HG03342 (cell line): ENCODE data around the gene TMEM151A.

ENCODE experiments used
- ATAC-seq: cut with Tn5 transposase; IDR thresholded peaks from one replicate; pipeline ENCODE4 v1.9.1; 2021; ENCODE audit warnings: mild to moderate bottlenecking, moderate library complexity; ENCODE audit not compliant: unreplicated experiment

TMEM151A gene

DNA sequence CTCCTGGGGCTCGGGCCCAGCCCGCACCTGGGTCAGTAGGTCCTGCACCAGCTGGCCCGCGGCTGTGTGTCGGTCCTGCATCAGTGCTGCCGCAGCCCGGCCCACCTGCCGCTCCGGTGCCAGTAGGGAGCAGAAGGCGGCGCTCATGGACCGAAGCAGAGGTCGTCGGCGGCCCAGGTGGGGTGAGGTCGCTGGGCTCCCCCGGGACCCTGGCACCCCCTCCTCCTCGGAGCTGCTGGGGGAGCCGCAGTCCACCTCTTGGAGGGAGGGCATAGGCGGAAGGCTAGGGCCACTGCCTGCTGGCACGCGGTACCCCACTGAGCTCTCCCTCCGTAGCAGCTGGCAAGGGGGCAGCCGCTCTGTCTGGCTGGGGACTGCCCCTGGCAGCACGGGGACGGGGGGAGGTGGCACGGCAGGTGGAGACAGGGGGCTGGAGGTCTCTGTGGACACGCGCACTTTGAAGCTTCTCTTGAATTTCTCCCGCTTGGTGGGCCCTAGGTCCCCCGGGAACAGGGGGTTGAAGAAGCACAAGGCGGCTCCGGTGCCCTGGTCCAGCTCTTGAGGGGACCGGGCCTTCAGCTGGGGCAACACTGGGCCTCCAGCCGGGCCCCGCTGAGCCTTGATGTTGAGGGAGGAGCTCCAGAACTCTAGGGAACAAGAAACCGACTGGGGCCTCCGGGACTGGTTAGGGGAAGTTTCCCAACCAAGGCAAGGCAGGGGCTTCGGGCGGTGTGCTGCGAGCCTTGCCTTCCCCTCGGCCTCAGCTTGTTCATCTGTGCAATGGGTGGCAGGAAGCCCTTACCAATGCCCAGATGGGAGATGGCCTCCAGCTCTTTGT is 43.1 kb downstream of the TMEM151A start:
- no peak for ATAC-seq

DNA sequence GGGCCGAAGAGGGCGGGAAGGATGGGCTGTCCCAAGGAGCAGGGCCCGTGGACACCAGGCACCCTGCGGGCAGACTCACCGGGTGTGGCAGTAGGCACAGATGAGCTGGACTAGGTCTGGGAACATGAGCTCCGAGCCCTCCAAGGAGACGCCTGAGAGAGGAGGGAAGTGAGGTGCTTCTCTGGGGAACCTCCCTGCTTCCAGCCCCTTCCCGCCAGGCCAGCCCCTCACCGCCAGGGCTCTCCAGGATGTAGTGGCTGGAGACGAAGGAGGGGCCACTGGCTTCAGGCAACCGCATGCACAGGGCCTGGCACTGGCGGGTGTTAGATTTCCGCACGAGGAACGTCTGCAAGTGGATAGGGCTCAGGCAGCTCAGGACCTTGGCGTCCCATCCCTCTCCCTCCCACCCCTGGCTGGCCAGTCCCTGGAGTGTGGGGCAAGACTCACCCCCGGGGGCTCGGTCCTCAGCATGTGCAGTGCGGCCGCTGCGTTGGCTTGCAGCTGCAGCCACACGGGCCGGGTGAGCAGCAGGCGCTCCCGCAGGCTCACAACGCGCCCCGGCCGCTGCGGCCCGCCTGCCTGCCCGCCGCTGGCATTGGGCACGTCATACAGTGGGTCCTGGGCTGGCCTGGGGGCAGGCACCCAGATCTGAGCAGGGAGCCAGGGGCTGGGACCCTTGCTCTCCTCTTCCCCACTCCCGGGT is 44.0 kb downstream of the TMEM151A start:
- no peak for ATAC-seq

DNA sequence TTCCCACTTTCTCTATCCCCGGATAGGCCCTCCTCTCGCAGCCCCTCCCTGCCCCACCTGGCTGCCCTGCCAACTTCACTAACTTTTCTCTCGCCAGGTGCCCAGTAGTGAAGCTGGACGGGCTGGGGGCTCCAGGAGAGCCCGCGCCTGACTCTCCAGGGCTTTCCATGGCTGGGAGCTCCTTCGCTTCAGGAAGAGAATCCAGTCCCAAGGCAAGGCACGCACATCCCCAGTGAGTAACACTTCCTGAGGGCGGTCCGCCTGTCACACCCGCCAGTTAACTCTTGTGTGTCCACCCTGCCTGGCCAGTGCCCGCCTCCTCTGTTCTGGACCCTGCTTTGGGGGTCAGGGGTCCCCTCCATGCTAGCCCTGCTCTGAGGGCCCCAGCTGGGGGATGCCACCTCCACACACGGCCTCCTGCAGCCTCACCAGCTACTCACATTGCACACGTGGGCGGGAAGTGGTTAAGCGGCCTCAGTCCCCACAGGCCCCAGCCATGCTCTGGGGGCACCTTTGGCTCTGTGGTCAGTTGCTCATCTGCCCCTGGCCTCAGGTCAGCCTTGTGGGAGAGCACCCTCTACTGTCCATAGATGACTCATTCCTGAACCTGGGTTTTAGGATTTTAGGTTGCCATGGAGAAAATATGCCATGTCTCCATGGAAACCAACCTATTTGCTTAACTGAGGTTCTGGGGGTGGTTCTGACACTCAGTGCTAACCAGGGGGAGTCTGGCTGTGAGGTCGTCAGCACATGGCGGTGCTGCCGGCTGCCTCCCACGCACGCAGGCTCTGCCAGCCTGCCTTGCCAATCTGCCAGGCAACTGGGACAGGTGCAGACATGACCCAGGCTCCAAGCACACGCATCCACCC is 44.8 kb downstream of the TMEM151A start, which contains the start of gene RIN1:
Gene RIN1, minus strand, starts transcription at position 201 of the 869 bp plus-strand sequence. Its CDS starts 32 bp downstream, at position 169.
- peak; percentile 60 for ATAC-seq

DNA sequence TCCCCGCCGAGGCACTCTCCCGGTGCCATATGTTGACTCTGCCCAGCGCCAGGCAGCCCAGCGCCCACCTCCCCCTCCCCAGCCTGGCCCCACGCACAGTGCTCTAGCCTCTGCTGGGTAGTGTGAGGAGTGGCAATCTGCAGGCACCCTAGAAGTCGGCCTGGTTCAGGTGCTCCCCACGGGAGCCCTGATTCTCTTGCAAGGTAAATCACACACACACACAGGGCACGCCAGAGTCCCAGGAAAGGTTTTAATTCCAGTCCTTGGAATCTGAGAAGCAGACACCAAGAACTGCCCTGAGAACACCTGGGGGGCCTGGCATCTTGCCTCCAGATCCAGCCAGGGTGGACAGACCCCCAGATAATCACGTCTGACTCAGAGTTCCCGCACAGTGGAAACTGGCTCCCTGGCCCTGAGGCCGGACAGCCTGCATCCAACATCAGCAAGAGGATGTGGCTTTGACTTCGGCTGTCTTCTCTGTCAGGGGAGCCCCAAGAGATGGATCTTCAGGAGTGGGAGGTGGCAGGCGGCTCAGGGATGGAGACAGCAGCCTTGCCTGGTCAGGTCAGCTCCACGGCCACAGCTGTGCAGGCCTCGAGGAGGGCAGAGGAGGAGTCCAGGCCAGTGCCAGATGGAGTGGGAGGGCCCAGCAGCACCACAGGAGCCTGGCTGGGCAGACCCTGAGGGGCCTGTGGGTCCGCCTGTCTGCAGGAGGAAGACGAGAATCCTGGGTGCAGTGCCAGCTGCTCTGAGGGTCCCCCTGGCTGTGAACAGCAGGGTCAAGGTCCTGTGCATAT is 45.6 kb downstream of the TMEM151A start:
- no peak for ATAC-seq

DNA sequence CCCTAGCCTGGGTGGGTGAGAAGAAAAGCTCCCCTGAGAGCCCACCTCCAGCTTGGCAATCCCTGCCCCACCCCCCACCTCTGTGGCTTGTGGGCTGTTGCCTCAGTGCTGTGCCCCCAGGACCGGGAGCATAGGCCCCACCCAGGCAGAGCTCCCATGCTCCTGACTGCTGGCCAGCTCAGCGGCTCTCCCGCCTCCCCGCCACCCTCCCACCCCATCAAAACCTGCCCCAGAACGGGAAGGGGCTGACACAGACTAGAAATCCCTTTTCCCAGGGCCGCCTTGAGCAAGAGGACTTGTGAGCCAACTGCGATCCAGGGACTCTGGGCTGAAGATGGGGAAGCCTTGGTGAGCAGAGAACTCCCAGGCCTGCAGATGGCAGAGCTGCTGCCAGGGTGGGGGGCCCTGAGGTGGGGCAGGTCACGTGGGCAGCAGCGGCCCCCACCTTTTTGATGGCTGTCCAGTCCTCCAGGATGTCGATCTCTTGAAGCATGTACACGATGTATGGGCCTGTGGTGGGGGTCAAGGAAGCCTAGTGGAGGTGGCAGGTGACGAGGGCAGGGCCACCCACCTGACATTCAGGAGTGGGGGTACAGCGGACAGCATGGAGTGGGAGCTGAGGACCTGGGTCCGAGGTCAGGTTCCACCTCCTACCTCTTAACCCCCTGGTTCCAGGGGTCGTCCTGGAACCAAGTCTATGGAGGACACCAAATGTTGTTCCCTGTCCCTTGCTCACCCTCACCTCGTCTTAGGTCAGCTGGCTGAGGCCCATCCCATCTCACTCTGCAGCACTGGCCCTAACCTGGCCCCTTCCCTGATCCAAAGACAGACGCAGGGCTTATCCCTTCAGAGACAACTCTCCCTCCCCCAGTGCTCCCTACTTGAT is 46.8 kb downstream of the TMEM151A start:
- no peak for ATAC-seq

DNA sequence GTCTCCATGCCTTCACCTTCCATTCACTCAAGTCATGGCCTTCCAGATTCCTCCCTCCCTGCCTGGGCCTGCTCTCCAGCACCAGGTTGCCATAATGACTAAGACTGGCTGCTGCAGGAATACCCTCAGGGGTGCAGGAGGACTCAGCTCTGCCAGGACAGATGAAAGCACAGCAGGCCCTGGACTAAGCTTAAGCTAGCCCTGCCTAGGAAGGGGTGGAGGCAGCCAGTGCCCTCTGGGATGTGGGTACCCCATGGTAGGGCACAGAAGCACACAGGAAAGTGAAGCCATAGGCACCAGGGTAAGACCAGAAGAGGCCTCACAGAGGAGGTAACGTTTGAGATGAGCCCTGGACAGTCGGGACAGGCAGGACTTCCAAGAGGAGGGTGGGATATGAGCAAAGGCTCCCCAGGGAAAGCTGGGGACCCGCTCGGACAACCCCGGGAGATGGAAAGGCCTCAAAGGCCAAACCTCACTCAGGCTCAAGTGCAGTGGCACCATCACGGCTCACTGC is 47.5 kb downstream of the TMEM151A start:
- no peak for ATAC-seq

DNA sequence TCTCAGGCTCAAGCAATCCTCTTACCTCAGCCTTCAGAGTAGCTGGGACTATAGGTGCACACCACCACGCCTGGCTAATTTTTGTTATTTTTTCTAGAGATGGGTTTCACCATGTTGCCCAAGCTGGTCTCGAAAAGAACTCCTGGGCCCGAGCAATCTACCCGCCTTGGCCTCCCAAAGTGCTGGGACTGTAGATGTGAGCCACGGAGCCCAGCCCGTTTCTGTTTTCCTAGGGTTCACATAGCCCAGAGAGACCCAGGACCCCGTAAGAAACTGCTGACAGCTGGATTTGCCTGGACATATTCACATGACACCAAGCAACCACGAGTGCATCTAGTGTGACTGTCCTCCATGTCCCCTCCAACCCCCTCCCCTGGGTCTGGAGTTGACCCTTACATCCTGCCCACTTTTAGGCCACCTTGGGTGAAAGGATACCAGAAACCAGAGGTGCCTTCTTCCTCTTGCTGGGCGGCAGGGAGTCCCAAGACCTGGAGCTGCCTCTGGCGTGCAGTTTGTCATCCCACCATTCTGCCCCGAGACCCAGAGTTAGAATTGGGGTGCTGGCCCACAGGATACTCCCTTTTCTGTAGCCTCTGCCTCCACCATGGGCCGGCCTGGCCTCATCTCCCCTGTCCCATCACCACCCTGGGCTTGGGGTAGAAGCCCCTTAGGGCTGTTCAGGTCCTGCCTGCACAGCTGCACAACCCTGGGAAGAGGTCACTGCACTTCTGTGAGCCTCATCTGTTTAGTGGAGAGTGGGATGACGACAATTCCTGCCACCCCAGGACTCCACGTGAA is 48.2 kb downstream of the TMEM151A start:
- no peak for ATAC-seq

DNA sequence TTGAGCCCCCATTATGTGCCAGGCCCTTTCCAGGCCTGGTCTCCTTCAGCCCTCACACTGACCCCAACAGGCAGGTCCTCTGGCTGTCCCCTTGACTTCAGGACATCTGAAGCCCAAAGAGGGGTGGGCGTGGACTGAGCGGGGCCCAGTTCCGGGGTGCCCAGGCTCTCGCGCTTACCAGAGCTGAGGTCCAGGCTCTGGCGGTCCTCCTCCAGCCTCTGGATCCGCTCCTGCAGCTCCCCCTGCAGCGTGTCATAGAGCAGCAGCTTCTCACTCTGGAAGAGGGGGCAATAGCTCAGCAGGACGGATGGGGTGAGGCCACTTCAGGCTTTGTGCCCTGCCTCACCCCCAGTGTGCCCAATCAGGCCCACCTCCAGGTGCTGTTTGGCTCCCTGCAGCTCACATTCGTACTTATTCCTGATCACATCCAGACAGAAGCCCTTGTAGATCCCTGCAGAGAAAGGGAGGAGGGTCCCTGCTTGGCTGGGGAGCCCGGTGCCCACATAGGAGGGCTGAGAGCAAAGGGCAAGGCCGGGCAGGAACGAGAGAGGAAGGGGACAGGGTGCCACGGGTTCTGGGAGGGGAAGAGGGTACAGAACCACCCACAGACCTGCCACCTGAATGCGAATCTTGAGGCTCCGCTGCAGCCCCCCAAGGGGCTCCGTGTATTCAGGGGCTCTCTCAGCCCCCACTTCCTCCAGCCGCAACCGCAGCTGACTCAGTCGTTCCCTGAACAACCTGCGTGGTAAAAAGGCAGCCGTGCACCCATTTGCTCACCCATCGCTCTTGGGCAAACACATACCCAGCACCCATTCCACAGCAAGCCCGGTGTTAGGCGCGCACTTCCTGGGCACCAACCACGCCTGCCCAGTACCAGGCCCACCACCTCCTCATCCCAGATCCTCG is 49.2 kb downstream of the TMEM151A start:
- no peak for ATAC-seq

DNA sequence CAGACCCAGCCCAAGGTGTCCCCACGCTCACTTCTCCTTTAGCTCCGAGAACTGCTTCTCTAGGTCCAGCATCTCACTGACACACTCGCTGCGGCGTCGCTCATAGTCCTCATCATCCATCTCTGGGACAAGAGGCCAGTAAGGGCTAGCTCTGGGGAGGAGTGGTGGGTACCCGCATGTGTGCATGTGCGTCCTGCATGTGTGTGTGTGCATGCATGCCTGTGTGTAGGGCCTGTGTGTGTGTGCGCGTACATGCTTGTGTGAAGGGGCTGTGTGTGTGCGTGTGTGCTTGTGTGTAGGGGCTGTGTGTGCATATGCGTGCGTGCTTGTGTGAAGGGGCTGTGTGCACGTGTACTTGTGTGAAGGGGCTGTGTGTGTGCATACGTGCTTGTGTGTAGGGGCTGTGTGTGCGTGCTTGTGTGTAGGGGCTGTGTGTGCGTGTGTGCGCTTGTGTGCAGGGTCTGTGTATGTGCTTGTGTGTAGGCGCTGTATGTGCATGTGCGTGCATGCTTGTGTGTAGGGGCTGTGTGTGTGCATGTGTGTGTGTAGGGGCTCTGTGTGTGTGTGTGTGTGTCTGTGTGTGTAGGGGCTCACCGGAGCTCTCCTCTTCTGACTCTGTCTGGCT is 49.9 kb downstream of the TMEM151A start:
- no peak for ATAC-seq

DNA sequence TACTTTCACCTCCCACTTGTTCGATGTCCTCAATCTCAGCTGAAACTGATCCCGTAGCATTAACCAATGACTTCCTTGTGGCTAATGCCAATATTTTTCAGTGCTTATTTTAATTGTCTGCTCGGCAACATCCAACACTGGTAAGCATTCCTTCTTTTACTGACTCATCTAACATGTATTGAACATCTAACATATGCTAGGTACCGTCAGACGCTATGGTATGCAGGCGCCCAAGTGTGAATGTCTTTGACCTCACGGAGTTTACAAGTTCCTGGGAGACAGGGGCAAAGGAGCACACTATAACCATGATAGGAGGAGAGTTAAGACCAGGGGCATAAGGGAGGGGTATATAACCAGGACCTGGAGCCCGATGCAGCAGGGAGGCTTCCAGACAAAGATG is 51.5 kb downstream of the TMEM151A start:
- ATAC-seq: no peak

DNA sequence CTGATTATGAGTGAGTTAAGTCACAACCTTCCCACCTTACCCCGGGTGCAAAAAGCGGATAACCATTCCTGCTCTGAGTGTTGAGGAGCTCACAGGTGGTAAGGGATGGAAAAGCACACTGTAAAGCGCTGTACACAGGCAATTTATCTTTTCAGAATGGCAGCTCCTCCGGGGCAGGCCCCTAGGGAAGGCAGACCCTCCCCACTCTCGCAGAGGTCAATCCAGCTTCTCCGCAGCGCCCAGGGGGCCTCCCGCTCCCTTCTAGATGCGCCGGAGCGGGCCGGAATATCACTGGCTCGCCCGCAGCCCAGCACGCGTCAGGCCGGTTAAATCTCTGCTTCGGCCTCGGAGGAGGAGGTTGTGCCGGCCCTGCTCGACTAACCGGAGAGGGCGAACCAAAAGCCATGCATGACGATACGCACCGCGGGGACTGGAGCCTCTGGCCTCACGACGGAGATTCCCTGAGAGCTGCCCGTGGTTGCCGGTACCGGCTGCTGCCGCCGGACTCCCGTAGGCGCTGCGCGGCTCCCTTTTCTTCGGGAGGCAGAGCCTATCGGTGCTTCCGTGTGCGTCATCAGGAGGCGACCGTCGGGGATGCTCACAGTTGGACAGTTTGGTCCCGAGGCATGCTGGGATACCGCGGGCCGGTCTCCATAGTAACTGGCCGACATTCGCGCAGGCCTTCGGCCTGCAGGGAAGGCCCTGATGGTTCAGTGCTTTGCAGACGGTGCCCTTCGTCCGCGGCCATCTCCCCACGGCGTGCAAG is 53.0 kb downstream of the TMEM151A start, which contains the start of gene BRMS1:
Gene BRMS1, minus strand, starts transcription at position 555 of the 766 bp plus-strand sequence. CDS start 2,870 bp downstream, outside the sequence.
- ATAC-seq: peak; percentile 76

DNA sequence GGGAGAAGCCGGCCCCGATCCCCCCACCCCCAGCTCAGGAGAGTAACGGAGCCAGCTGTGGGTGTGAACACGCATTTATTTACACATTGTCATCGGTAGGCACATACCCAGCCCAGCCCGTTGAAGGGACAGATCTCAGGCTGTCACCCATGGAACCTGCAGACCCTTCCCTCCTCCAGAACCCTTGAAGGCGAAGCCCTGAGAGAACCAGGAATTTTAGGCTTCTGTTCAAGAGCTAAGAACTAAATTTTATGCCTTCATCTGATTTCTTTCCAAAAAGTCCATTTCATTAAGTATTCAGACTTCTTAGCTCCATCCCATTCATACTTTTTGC is 53.6 kb downstream of the TMEM151A start:
- ATAC-seq: no peak
